H1 (cell line): Measurements from ENCODE around the gene SYT15. TPM values are rescaled to one million over a fixed set of nuclear protein-coding genes. Genes with fewer than 3 reads are reported as not detected.
A peak's percentile ranks its signal among the peaks of the same experiment; 100 is the strongest.

Source experiments
- CTCF ChIA-PET: fragments of 300-600 bp; sonication (Branson Sonifier 250); formaldehyde crosslinking; loops from one replicate; lab custom pipeline; 2021; ENCODE audit not compliant: partially characterized antibody; lab: Charles Lee
- POLR2A ChIA-PET: fragments of 300-600 bp; sonication (Branson Sonifier 250); formaldehyde crosslinking; loops from one replicate; lab custom pipeline; 2021; ENCODE audit warnings: inconsistent platforms; ENCODE audit not compliant: partially characterized antibody; lab: Charles Lee
- DNase-seq, 2 experiments: peaks; one replicate each; pipeline versions ENCODE4 v3.0.0 to v3.0.0-alpha.2; 2010 to 2022; ENCODE audit warnings: low spot score in 2 of 2, low read depth in 1 of 2, mixed read lengths in 1 of 2
- FAIRE-seq: peaks from 2 replicates; lab custom pipeline; 2011; peaks lifted over from hg19 to GRCh38; lab: Jason Lieb, UNC
- H2AFZ ChIP-seq: 2 replicates; pipeline ENCODE4 v1.8.1; 2012; ENCODE audit warnings: low read length, inconsistent platforms
- H2AK5ac ChIP-seq: 2 replicates; pipeline ENCODE4 v1.6.1; 2013; ENCODE audit warnings: low read depth, low read length
- H2BK120ac ChIP-seq: replicated peaks from 2 replicates; pipeline ENCODE3; 2013; ENCODE audit warnings: low read depth, low read length, inconsistent platforms
- H2BK12ac ChIP-seq: 2 replicates; pipeline ENCODE4 v1.6.1; 2013; ENCODE audit warnings: low read depth, low read length
- H2BK15ac ChIP-seq: 2 replicates; pipeline ENCODE4 v1.6.1; 2013; ENCODE audit warnings: low read length
- H2BK20ac ChIP-seq: 2 replicates; pipeline ENCODE4 v1.6.1; 2013; ENCODE audit warnings: low read length
- H2BK5ac ChIP-seq: 2 replicates; pipeline ENCODE4 v1.6.1; 2013; ENCODE audit warnings: low read depth, low read length
- H3K14ac ChIP-seq: 2 replicates; pipeline ENCODE4 v1.6.1; 2013; ENCODE audit warnings: inconsistent platforms; ENCODE audit not compliant: insufficient read length
- H3K18ac ChIP-seq: 2 replicates; pipeline ENCODE4 v1.6.1; 2013; ENCODE audit warnings: low read length; ENCODE audit errors: extremely low read depth
- H3K23ac ChIP-seq: 2 replicates; pipeline ENCODE4 v1.6.1; 2013; ENCODE audit warnings: inconsistent platforms; ENCODE audit not compliant: insufficient read length
- H3K23me2 ChIP-seq: 2 replicates; pipeline ENCODE4 v1.6.1; 2013; ENCODE audit warnings: low read depth, low read length
- H3K27ac ChIP-seq: 2 replicates; pipeline ENCODE4 v1.6.1; 2011; ENCODE audit warnings: low read depth, low read length, inconsistent platforms
- H3K27me3 ChIP-seq, 4 experiments: replicated peaks in 1 of 4; 1 replicate in 1 of 4; 2 replicates in 3 of 4; pipeline versions ENCODE4 v1.6.1 to v1.8.1; 2011 to 2013; ENCODE audit warnings: low read length in 3 of 4, mild to moderate bottlenecking in 3 of 4, inconsistent platforms in 2 of 4, mixed read lengths in 2 of 4, moderate library complexity in 1 of 4; ENCODE audit not compliant: control insufficient read depth in 3 of 4, insufficient read depth in 3 of 4; ENCODE audit errors: extremely low read depth in 1 of 4
- H3K36me3 ChIP-seq, 4 experiments: 2 replicates each; pipeline versions ENCODE4 v1.6.1 to v1.8.1; 2011 to 2013; ENCODE audit warnings: mild to moderate bottlenecking in 4 of 4, low read length in 3 of 4, moderate library complexity in 2 of 4, control low read depth in 1 of 4, inconsistent platforms in 1 of 4; ENCODE audit not compliant: insufficient read depth in 4 of 4, control insufficient read depth in 2 of 4
- H3K4ac ChIP-seq: replicated peaks from 2 replicates; pipeline ENCODE3; 2013; ENCODE audit warnings: low read length, low read depth, mixed read lengths, inconsistent platforms; ENCODE audit not compliant: insufficient read length
- H3K4me1 ChIP-seq, 4 experiments: replicated peaks in 1 of 4; 1 replicate in 1 of 4; 2 replicates in 3 of 4; pipeline versions ENCODE4 v1.6.1 to v1.8.1; 2011 to 2013; ENCODE audit warnings: low read length in 3 of 4, inconsistent platforms in 2 of 4, mixed read lengths in 1 of 4; ENCODE audit not compliant: insufficient read depth in 4 of 4, control insufficient read depth in 3 of 4
- H3K4me2 ChIP-seq, 2 experiments: 2 replicates each; pipeline versions ENCODE4 v1.6.1 to v1.8.1; 2011 to 2013; ENCODE audit warnings: low read depth in 2 of 2, low read length in 2 of 2, control low read depth in 1 of 2, inconsistent platforms in 1 of 2, mild to moderate bottlenecking in 1 of 2; ENCODE audit not compliant: insufficient read depth in 1 of 2
- H3K4me3 ChIP-seq, 4 experiments: fragments of 200-600, 300-600 bp in 1 of 4; sonication (generic), shearing (Covaris generic), sonication (Bioruptor Twin) in 1 of 4; 2 replicates each; pipeline versions ENCODE4 v1.5.1 to v1.8.1; 2011 to 2016; ENCODE audit warnings: low read length in 4 of 4, low read depth in 3 of 4, control low read depth in 2 of 4, inconsistent platforms in 2 of 4, mild to moderate bottlenecking in 2 of 4, mixed read lengths in 1 of 4, moderate library complexity in 1 of 4; ENCODE audit not compliant: insufficient read depth in 2 of 4; ENCODE audit errors: extremely low read depth in 1 of 4
- H3K56ac ChIP-seq: replicated peaks from 2 replicates; pipeline ENCODE3; 2013; ENCODE audit warnings: low read depth, mild to moderate bottlenecking, mixed read lengths, low read length, inconsistent platforms; ENCODE audit not compliant: insufficient read length
- H3K79me1 ChIP-seq: 2 replicates; pipeline ENCODE4 v1.6.1; 2013; ENCODE audit warnings: low read depth, low read length, control low read depth
- H3K79me2 ChIP-seq, 2 experiments: 2 replicates each; pipeline versions ENCODE4 v1.6.1 to v1.8.1; 2012 to 2013; ENCODE audit warnings: low read length in 2 of 2, mild to moderate bottlenecking in 2 of 2, inconsistent platforms in 1 of 2; ENCODE audit not compliant: insufficient read depth in 2 of 2, control insufficient read depth in 1 of 2
- H3K9ac ChIP-seq, 4 experiments: replicated peaks in 1 of 4; 1 replicate in 1 of 4; 2 replicates in 3 of 4; pipeline versions ENCODE4 v1.6.1 to v1.8.1; 2011 to 2013; ENCODE audit warnings: low read depth in 3 of 4, low read length in 3 of 4, control low read depth in 2 of 4, mild to moderate bottlenecking in 2 of 4, moderate library complexity in 2 of 4, inconsistent platforms in 1 of 4; ENCODE audit errors: extremely low read depth in 1 of 4
- H3K9me3 ChIP-seq, 2 experiments: 2 replicates each; pipeline versions ENCODE4 v1.6.1 to v1.8.1; 2012 to 2013; ENCODE audit warnings: mild to moderate bottlenecking in 2 of 2, moderate library complexity in 2 of 2, control low read depth in 1 of 2, inconsistent platforms in 1 of 2, low read depth in 1 of 2, low read length in 1 of 2, mixed read lengths in 1 of 2; ENCODE audit not compliant: insufficient read depth in 2 of 2
- H4K20me1 ChIP-seq, 2 experiments: replicated peaks in 1 of 2; 2 replicates each; pipeline versions ENCODE3 to v1.8.1; 2011 to 2013; ENCODE audit warnings: inconsistent platforms in 2 of 2, low read length in 2 of 2, mild to moderate bottlenecking in 1 of 2; ENCODE audit not compliant: insufficient read depth in 2 of 2, control insufficient read depth in 1 of 2
- H4K5ac ChIP-seq: 2 replicates; pipeline ENCODE4 v1.6.1; 2013; ENCODE audit warnings: low read length, low read depth, mixed read lengths, inconsistent platforms; ENCODE audit not compliant: insufficient read length
- H4K8ac ChIP-seq: 2 replicates; pipeline ENCODE4 v1.8.0; 2013; ENCODE audit warnings: mild to moderate bottlenecking, moderate library complexity, low read length, inconsistent platforms; ENCODE audit not compliant: insufficient read depth; ENCODE audit errors: extremely low read depth
- H4K91ac ChIP-seq: replicated peaks from 2 replicates; pipeline ENCODE3; 2013; ENCODE audit warnings: low read length, mixed read lengths, inconsistent platforms; ENCODE audit not compliant: insufficient read length
- BCL11A ChIP-seq, 2 experiments: IDR thresholded peaks; one replicate each; pipeline ENCODE4 v1.6.1; 2011; ENCODE audit warnings: low read depth in 2 of 2, low read length in 2 of 2, mild to moderate bottlenecking in 2 of 2
- CBX5 ChIP-seq: fragments of 300-800, 300-1000 bp; sonication (generic); IDR thresholded peaks from 2 replicates; pipeline ENCODE4 v1.7.1; 2016; ENCODE audit warnings: antibody characterized with exemption, low read length, low read depth
- CTCF ChIP-seq, 3 experiments: IDR thresholded peaks; 1 replicate in 2 of 3; 2 replicates in 1 of 3; pipeline versions ENCODE4 v1.5.1 to v1.6.1; 2011; ENCODE audit warnings: low read length in 3 of 3, mild to moderate bottlenecking in 3 of 3, inconsistent platforms in 2 of 3, low read depth in 1 of 3, moderate library complexity in 1 of 3; ENCODE audit not compliant: insufficient read depth in 1 of 3; ENCODE audit errors: control extremely low read depth in 1 of 3
- EGR1 ChIP-seq: IDR thresholded peaks from 2 replicates; pipeline ENCODE4 v1.6.1; 2011; ENCODE audit warnings: low read depth, low read length, borderline replicate concordance
- EZH2 ChIP-seq: fragments of 200-600 bp; sonication (generic); IDR thresholded peaks from 2 replicates; pipeline ENCODE4 v1.7.1; 2012; ENCODE audit warnings: low read depth, mild to moderate bottlenecking, moderate library complexity, low read length, inconsistent platforms; ENCODE audit not compliant: severe bottlenecking
- NANOG ChIP-seq: IDR thresholded peaks from 2 replicates; pipeline ENCODE4 v1.6.1; 2011; ENCODE audit warnings: low read length, low read depth, mild to moderate bottlenecking, inconsistent platforms; ENCODE audit not compliant: insufficient read depth, poor library complexity, severe bottlenecking
- RAD21 ChIP-seq, 2 experiments: IDR thresholded peaks in 1 of 2; conservative IDR thresholded peaks in 1 of 2; 2 replicates each; pipeline ENCODE4 v1.6.1; 2011; ENCODE audit warnings: low read depth in 2 of 2, low read length in 2 of 2, improper control_type of control experiment in 1 of 2, inconsistent platforms in 1 of 2, mild to moderate bottlenecking in 1 of 2, moderate library complexity in 1 of 2
- SAP30 ChIP-seq: fragments of 300-600 bp; sonication (generic); IDR thresholded peaks from 2 replicates; pipeline ENCODE4 v1.7.1; 2012; ENCODE audit warnings: low read length, moderate library complexity, mild to moderate bottlenecking, inconsistent platforms; ENCODE audit not compliant: insufficient read depth, insufficient replicate concordance
- TAF1 ChIP-seq: IDR thresholded peaks from 2 replicates; pipeline ENCODE4 v1.6.1; 2011; ENCODE audit warnings: mild to moderate bottlenecking, low read depth, low read length
- TBP ChIP-seq: IDR thresholded peaks from 2 replicates; pipeline ENCODE4 v1.6.1; 2011; ENCODE audit warnings: low read depth, low read length, improper control_type of control experiment
- TEAD4 ChIP-seq: IDR thresholded peaks from 2 replicates; pipeline ENCODE4 v1.6.1; 2012; ENCODE audit warnings: low read depth, low read length, inconsistent platforms, mixed read lengths
- WGBS, 2 experiments: shearing (Covaris generic) in 1 of 2; methylation state at CpG; one replicate each; pipeline versions ENCODE4 v1.1.6 to v1.1.7; 2013 to 2015; ENCODE audit warnings: low lambda C conversion rate in 2 of 2, mixed read lengths in 2 of 2, inconsistent platforms in 1 of 2, low coverage in 1 of 2, missing lambda C conversion rate in 1 of 2; ENCODE audit not compliant: insufficient replicate concordance in 2 of 2, insufficient coverage in 1 of 2, insufficient read length in 1 of 2; ENCODE audit errors: extremely low coverage in 1 of 2, missing lambda C conversion rate in 1 of 2; 5-methylcytosine and 5-hydroxymethylcytosine counted together
- polyA plus RNA-seq, 7 experiments: library from polyadenylated mRNA; depleted of rRNA in 3 of 7; stranded (reverse) in 5 of 7; unstranded in 2 of 7; fragments of >200 nt in 5 of 7; fragments of 200-250 nt in 2 of 7; gene quantifications; 1 replicate in 5 of 7; 2 replicates in 1 of 7; 4 replicates in 1 of 7; pipeline versions ENCODE4 v1.2.1 to v1.2.3, GENCODE V29; 2011 to 2013; ENCODE audit warnings: missing spikeins in 2 of 7, mixed read lengths in 2 of 7
- total RNA-seq: library from RNA; stranded (reverse); fragmentation: NEBNext Ultra II Directional; extraction: Animal tissue kit (Norgen Biotek cat#: 25700); gene quantifications from 2 replicates; pipeline ENCODE4 v1.2.1, GENCODE V29; 2021

Gene SYT15
- total and polyA plus RNA-seq, 2 of the 8 experiments (the other 6 are each of a cell fraction or from before 2014, with no cell fraction given) = 0.39 to 0.61 TPM

DNA sequence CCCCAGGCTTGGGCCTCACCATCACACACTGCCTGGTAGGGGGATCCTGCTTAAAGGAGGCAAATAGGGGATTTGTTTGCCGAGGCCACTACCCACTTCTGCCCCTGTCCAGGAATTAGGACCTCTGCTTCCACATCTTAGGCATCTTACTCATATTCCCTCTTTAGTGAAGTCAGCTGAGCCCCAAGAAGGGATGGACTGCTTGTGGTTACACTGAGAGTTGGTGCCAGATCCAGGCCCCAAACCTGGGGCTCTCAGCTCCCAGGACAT, 20.9 kb upstream of the SYT15 start:
- DNase-seq = no peak
- POLR2A ChIA-PET = interaction anchor here (1.9 kb wide), 1 partner anchor 13 kb away, joined by 17 read pairs; no protein-coding TSS in a partner anchor
- Histone ChIP-seq H3K36me3 (peaks cover 0 to 15% (median 0%) of the 10 kb centered on the region in 4 experiments; a peak in 2 of 8 replicates), H3K56ac (no peak overlapping the region), H3K4me3 (no peak overlapping the region), H3K23ac (no peak overlapping the region), H2BK5ac (no peak overlapping the region; the same call in 1 of the 2 replicates), H2BK15ac (peak overlapping the region; percentile 93), H2AK5ac (peak overlapping the region; percentile 57; the same call in 1 of the 2 replicates), H2AFZ (no peak overlapping the region), H3K27ac (no peak overlapping the region), H3K4me2 (no peak overlapping the region), H4K5ac (no peak overlapping the region), H3K9me3 (no peaks in the 10 kb centered on the region), H2BK120ac (no peak overlapping the region), H3K79me2 (no peaks in the 10 kb centered on the region), H4K8ac (no peak overlapping the region), H3K18ac (no peak overlapping the region), H4K91ac (peak overlapping the region; percentile 82), H3K27me3 (peaks cover 0 to 18% (median 10%) of the 10 kb centered on the region in 4 experiments; a peak in 4 of 7 replicates), H2BK20ac (no peak overlapping the region), H3K23me2 (peaks cover 17% of the 10 kb centered on the region), H2BK12ac (peak overlapping the region; percentile 56; the same call in 1 of the 2 replicates), H3K79me1 (peaks cover 9% of the 10 kb centered on the region; the same call in 1 of the 2 replicates), H3K14ac (no peak overlapping the region), H3K4me1 (peaks cover 5 to 19% (median 15%) of the 10 kb centered on the region in 4 experiments), H3K9ac (no peak overlapping the region), H4K20me1 (peaks cover 0 to 4% of the 10 kb centered on the region in 2 experiments), H3K4ac (no peak overlapping the region)
- CTCF ChIA-PET = interaction anchor here (1.1 to 1.9 kb wide), 5 partner anchors 8 to 1218 kb away, joined by 3 to 15 read pairs (median 4); no protein-coding TSS in a partner anchor
- FAIRE-seq = no peak
- 57% methylated on average over 1 of the region's 1 CpG; no CpG with 5 or more reads in 1 of the 2 experiments for WGBS, 2 experiments
- no peak for TF ChIP-seq CTCF (IDR thresholded peaks at IDR 0.05; ENCODE audit: control extremely low read depth in 1 of 3, insufficient read depth in 1 of 3, low read depth in 1 of 3, low read length in 3 of 3)
- no peak for TF ChIP-seq TBP
- TF ChIP-seq EZH2 = no peak
- TF ChIP-seq NANOG = no peak
- TF ChIP-seq CBX5 = no peak
- no peak for TF ChIP-seq TEAD4
- TF ChIP-seq EGR1 = no peak
- no peak for TF ChIP-seq RAD21 (IDR thresholded peaks at IDR 0.05 in 1 of 2, conservative IDR thresholded peaks at IDR 0.05 in 1 of 2; ENCODE audit: low read depth in 2 of 2, low read length in 2 of 2)
- TF ChIP-seq SAP30 = no peak
- TF ChIP-seq BCL11A (IDR thresholded peaks at IDR 0.05; ENCODE audit: low read depth in 2 of 2, low read length in 2 of 2) = no peak
- TF ChIP-seq TAF1 = no peak
